Measurements from ENCODE around the gene APOO.
"Not testable (repeated sequence)": the region's sequence is repeated elsewhere in the genome, so short reads cannot be mapped to it uniquely, and the experiment has no call there.

Gene APOO

GRCh38 chrX:23859238-23859637 is 48.5 kb downstream of the APOO start:
- DNase-seq (ENCODE audit: low spot score): not testable (repeated sequence)

- DNase-seq (ENCODE audit: low spot score): no peak
These were observed 49.8 kb downstream of the APOO start for GRCh38 chrX:23857935-23858334.

GRCh38 chrX:23857363-23857762 is 50.4 kb downstream of the APOO start:
- no peak for DNase-seq (ENCODE audit: low spot score)

DNA sequence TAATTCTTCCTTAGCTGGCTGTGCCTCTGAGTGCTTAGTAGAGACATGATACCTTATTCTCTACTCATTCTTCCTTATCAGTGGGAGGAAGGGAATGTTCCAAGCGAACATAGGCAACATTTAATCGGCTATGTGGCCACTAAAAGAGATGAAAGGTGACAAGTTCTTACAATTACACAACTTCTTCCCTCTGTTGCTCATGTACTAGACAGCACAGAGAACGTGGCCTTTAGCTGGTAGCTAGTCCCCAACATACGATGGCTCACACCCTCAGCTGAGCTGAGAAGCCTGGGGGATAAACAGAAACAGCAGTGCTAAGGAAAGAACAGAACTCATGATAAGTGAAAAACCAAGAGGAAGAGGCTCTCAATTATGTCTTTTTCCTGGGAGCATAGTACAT is 52.2 kb downstream of the APOO start:
- no peak for DNase-seq (ENCODE audit: low spot score)

GRCh38 chrX:23854945-23855344 is 52.8 kb downstream of the APOO start:
- no peak for DNase-seq (ENCODE audit: low spot score)

- DNase-seq (ENCODE audit: low spot score): no peak
These were observed 53.6 kb downstream of the APOO start for GRCh38 chrX:23854122-23854521.

DNA sequence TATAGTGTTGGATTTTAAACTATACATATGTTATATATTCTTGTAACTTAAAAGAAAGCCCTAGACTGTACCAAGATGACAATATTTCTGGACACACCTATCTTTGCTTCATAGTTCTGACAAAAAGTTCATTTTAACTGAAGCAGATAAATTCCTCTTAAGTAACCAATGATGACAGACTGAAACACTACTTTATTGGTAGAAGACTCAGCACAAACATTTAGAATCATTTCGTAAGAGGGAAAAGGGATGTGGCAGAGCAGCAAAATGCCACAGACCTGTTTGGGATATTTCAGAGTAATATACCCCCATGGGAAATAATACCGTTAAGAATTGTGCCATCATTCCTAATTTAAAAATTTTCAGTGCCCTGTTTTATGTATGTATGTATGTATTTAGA is 56.2 kb downstream of the APOO start:
- no peak for DNase-seq (ENCODE audit: low spot score)

- no peak for DNase-seq (ENCODE audit: low spot score)
These were observed 58.5 kb downstream of the APOO start for GRCh38 chrX:23849241-23849640.

- no peak for DNase-seq (ENCODE audit: low spot score)
These were observed 62.4 kb downstream of the APOO start for GRCh38 chrX:23845351-23845817.

DNA sequence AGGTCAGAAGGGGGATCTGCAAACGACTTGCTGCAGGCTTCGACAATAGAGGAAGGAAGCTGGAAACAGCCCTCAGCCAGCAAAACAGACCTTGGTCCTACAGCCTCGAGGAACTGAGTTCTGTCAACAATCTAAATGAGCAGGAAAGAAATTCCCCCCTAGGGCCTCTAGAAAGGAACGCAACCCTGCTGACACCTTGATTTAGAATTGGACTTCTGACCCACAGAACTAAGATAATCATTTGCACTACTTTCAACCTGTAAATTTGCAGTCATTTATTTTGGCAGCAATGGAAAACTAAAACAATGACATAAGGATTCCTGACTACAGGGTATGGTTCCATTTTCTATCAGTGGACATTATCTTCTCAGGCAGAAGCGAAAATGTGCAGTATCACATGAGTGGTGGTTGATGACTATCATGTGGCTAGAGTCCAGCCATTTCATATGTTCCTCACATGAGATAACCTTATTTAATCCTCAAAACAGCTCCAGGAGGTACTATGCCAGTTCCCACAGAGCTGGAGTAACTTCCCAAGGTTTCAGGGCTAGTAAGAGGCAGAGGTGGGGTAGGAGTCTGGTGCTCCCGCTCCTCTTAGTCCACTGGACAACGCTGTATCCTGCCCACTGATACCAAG is 63.1 kb downstream of the APOO start:
- DNase-seq (ENCODE audit: low spot score): no peak

- DNase-seq (ENCODE audit: low spot score): no peak
These were observed 65.8 kb downstream of the APOO start for GRCh38 chrX:23841847-23842522.

GRCh38 chrX:23840674-23841073 is 67.1 kb downstream of the APOO start:
- no peak for DNase-seq (ENCODE audit: low spot score)

- DNase-seq (ENCODE audit: low spot score): no peak
These were observed 68.8 kb downstream of the APOO start for GRCh38 chrX:23838953-23839352.

DNA sequence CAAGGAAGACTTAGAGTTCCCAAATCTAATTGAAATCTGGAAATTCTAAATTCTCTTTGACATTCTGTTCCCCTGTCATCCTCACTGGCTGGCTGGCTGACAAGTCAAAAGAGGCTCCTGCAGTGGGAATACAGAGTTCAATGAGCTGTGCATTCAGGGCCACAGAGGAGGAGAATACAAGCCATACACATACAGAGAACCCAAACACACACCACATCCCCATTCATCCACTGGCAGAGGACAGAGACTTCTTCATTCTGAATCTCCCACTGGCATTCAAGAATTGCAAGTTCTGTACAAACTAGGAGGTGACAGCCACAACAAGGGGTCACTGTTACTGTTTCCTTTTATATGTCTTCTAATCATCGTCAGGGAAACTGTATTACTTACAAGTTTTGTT is 75.0 kb downstream of the APOO start:
- no peak for DNase-seq (ENCODE audit: low spot score)

DNA sequence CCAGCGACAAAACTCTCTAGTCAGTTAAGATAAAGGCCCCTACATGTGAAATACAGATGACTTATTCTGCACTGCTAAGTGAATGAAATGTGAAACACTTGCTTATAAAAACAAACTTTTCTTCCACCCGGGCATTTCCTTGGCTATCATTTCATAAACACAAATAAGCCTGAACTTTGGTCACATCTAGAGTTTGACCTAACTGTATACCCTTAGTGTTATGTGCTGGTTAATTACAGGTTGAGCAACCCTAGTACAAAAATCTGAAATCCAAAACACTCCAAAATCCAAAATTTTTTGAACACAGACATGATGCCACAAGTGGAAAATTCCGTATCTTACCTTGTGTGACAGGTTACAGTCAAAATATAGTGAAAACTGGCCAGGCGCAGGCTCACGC is 78.9 kb downstream of the APOO start:
- DNase-seq (ENCODE audit: low spot score): no peak

DNA sequence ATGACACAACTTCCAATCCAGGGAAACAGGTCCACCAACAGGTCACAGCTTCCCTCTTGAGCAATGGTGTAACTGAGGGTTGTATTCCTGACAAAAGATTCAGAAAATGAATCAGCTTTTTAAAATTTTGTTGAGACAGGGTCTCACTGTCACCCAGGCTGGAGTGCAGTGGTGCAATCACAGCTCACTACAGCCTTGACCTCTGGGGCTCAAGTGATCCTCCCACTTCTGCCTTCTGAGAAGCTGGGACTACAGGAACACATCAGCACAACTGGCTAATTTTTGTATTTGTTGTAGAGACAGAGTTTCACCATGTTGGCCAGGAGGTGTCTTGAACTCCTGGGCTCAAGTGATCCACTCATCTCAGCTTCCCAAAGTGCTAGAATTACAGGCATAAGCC is 81.1 kb downstream of the APOO start:
- DNase-seq (ENCODE audit: low spot score): no peak

GRCh38 chrX:23826216-23826615 is 81.5 kb downstream of the APOO start:
- DNase-seq (ENCODE audit: low spot score): no peak

- no peak for DNase-seq (ENCODE audit: low spot score)
These were observed 82.1 kb downstream of the APOO start for GRCh38 chrX:23825675-23826074.

- no peak for DNase-seq (ENCODE audit: low spot score)
These were observed 84.9 kb downstream of the APOO start for GRCh38 chrX:23822841-23823240.

- DNase-seq (ENCODE audit: low spot score): peak; percentile 41
These were observed 85.3 kb downstream of the APOO start for GRCh38 chrX:23822397-23822796.

- no peak for DNase-seq (ENCODE audit: low spot score)
These were observed 85.9 kb downstream of the APOO start for GRCh38 chrX:23821847-23822246.

DNA sequence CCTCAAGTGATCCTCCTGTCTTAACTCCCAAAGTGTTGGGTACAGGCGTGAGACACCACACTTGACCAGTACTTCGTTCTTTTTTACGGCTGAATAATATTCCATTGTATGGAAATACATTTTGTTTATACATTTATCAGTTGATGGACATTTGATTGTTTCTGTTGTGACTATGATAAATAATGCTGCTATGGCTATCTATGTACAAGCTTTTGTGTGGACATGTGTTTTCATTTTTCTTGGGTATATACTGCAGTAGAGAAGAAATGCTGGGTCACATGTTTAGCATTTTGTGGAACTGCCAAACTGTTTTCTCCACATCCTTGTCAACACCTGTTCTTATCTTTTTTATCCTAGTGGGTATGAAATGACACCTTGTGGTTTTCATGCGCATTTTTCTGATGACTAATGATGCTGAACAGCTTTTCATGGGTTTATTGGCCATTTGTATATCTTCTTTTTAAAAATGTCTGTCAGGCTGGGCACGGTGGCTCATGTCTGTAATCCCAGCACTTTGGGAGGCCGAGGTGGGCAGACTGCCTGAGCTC is 87.4 kb downstream of the APOO start:
- DNase-seq (ENCODE audit: low spot score): no peak

DNA sequence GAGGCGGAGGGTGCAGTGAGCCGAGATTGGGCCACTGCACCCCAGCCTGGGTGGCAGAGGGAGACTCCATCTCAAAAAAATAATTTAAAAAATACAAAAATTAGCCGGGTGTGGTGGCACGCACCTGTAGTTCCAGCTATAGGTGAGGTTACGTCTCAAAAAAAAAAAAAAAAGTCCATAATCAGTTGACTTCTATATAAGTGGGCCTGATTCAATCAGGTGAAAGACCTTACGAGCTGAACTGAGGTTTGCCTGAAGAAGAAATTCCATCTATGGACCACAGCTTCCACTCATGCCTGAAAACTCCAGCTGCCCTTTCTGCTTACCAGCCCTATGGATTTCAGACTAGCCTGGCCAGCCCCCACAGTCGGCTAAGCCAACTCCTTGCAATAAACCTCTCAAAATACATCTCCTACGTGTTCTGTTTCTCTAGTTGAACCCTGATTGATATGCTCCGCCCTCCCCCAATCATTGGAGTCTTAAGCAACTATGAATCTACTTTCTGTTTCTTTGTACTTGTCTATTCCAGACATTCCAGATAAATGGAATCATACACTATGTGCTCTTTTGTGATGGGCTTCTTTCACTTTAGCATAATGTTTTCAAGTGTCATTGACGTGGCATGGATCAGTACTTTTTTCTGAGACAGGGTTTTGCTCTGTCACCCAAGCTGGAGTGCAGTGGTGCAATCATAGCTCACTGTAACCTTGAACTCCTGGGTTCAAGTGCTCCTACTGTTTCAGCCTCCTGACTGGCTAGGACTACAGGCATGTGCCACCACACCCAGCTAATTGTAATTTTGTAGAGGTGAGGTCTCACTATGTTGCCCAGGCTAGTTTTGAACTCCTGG is 88.1 kb downstream of the APOO start:
- DNase-seq (ENCODE audit: low spot score): no peak

Data from COLO829 (cell line).